ENCODE measurements around the gene BCL2L1.

DNA sequence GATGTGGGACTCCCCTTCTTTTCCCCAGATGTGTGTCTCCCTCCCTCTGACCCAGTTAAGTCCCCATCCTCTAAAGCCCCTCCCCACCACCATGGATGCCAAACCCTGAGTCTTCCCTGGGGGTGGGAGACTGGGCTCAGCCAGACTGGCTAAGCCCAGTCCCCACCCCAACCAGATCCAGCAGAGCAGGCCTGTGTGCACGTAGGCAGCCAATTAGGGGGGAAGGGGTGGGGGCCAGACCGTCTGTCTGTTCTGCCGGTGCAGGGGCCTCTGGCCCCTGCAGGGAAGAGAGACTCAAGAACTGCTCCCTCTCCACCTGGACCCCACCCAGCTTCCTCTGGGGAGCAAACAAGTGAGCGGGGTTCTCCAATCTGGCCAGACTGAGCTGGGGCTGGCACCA, 84.4 kb downstream of the BCL2L1 start:
- TF ChIP-seq MXI1 (IDR thresholded peaks at IDR 0.05; ENCODE audit: low read depth, low read length) (no peak), POLR2AphosphoS5 (IDR thresholded peaks at IDR 0.05; ENCODE audit: low read depth, low read length) (no peak), RCOR1 (IDR thresholded peaks at IDR 0.05; ENCODE audit: low read length) (0 out of 2 replicates have a peak, but pooled peaks have one; percentile 43), TAF1 (IDR thresholded peaks at IDR 0.05; ENCODE audit: borderline replicate concordance, low read depth, low read length) (no peak), EZH2phosphoT487 (IDR thresholded peaks at IDR 0.05; ENCODE audit: borderline replicate concordance, low read depth) (no peak), YY1 (IDR thresholded peaks at IDR 0.05; ENCODE audit: low read depth) (no peak), CHD2 (IDR thresholded peaks at IDR 0.05; ENCODE audit: low read length, partially characterized antibody) (peak; percentile 88)
- TF ChIP-seq, protein P1, sequence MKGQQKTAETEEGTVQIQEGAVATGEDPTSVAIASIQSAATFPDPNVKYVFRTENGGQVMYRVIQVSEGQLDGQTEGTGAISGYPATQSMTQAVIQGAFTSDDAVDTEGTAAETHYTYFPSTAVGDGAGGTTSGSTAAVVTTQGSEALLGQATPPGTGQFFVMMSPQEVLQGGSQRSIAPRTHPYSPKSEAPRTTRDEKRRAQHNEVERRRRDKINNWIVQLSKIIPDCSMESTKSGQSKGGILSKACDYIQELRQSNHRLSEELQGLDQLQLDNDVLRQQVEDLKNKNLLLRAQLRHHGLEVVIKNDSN (IDR thresholded peaks at IDR 0.05; ENCODE audit: borderline replicate concordance, low read depth): no peak
- TF ChIP-seq, protein P2, sequence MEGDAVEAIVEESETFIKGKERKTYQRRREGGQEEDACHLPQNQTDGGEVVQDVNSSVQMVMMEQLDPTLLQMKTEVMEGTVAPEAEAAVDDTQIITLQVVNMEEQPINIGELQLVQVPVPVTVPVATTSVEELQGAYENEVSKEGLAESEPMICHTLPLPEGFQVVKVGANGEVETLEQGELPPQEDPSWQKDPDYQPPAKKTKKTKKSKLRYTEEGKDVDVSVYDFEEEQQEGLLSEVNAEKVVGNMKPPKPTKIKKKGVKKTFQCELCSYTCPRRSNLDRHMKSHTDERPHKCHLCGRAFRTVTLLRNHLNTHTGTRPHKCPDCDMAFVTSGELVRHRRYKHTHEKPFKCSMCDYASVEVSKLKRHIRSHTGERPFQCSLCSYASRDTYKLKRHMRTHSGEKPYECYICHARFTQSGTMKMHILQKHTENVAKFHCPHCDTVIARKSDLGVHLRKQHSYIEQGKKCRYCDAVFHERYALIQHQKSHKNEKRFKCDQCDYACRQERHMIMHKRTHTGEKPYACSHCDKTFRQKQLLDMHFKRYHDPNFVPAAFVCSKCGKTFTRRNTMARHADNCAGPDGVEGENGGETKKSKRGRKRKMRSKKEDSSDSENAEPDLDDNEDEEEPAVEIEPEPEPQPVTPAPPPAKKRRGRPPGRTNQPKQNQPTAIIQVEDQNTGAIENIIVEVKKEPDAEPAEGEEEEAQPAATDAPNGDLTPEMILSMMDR (IDR thresholded peaks at IDR 0.05): no peak
- TF ChIP-seq, protein P3, sequence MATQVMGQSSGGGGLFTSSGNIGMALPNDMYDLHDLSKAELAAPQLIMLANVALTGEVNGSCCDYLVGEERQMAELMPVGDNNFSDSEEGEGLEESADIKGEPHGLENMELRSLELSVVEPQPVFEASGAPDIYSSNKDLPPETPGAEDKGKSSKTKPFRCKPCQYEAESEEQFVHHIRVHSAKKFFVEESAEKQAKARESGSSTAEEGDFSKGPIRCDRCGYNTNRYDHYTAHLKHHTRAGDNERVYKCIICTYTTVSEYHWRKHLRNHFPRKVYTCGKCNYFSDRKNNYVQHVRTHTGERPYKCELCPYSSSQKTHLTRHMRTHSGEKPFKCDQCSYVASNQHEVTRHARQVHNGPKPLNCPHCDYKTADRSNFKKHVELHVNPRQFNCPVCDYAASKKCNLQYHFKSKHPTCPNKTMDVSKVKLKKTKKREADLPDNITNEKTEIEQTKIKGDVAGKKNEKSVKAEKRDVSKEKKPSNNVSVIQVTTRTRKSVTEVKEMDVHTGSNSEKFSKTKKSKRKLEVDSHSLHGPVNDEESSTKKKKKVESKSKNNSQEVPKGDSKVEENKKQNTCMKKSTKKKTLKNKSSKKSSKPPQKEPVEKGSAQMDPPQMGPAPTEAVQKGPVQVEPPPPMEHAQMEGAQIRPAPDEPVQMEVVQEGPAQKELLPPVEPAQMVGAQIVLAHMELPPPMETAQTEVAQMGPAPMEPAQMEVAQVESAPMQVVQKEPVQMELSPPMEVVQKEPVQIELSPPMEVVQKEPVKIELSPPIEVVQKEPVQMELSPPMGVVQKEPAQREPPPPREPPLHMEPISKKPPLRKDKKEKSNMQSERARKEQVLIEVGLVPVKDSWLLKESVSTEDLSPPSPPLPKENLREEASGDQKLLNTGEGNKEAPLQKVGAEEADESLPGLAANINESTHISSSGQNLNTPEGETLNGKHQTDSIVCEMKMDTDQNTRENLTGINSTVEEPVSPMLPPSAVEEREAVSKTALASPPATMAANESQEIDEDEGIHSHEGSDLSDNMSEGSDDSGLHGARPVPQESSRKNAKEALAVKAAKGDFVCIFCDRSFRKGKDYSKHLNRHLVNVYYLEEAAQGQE (IDR thresholded peaks at IDR 0.05; ENCODE audit: low read depth, low read length): no peak
- TF ChIP-seq, protein P4, sequence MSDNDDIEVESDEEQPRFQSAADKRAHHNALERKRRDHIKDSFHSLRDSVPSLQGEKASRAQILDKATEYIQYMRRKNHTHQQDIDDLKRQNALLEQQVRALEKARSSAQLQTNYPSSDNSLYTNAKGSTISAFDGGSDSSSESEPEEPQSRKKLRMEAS (IDR thresholded peaks at IDR 0.05; ENCODE audit: low read depth): no peak

All from SK-N-SH (cell line).